ENCODE data around the gene TEAD4. TPM values are rescaled to one million over a fixed set of nuclear protein-coding genes. Genes with fewer than 3 reads are reported as not detected.

Gene TEAD4
- total RNA-seq, 1 experiment from 2014 or later = 43.2 TPM

- Histone ChIP-seq H3K4me2 (ENCODE audit: low read length) (no peak overlapping the region), H3K36me3 (ENCODE audit: control insufficient read depth in 1 of 2, insufficient read depth in 2 of 2, low read length in 2 of 2) (peaks cover 18 to 19% of the 10 kb centered on the region in 2 experiments; a peak in 3 of 4 replicates), H3K27ac (ENCODE audit: low read depth, low read length) (no peak overlapping the region), H3K4me3 (replicated peaks in 1 of 2; ENCODE audit: low read depth in 1 of 2, low read length in 2 of 2) (no peak overlapping the region), H3K79me2 (ENCODE audit: insufficient read depth, low read length) (no peaks in the 10 kb centered on the region), H3K9me3 (ENCODE audit: control insufficient read depth in 1 of 2, insufficient read depth in 1 of 2, low read depth in 1 of 2, low read length in 2 of 2) (no peaks in the 10 kb centered on the region), H3K9me2 (ENCODE audit: insufficient read depth) (no peaks in the 10 kb centered on the region), H3K4me1 (ENCODE audit: control insufficient read depth in 1 of 2, insufficient read depth in 2 of 2, low read length in 2 of 2) (peaks cover 6 to 9% of the 10 kb centered on the region in 2 experiments; a peak in 2 of 4 replicates), H2AFZ (ENCODE audit: low read depth, low read length, poor library complexity, severe bottlenecking) (no peak overlapping the region), H4K20me1 (ENCODE audit: insufficient read depth) (no peaks in the 10 kb centered on the region), H3K9ac (ENCODE audit: low read length) (no peak overlapping the region), H3K27me3 (ENCODE audit: insufficient read depth, low read length) (no peaks in the 10 kb centered on the region)
- no peak for TF ChIP-seq ZBTB33 (IDR thresholded peaks at IDR 0.05; ENCODE audit: extremely low read depth, insufficient replicate concordance, low read length)
- TF ChIP-seq EZH2phosphoT487 (IDR thresholded peaks at IDR 0.05; ENCODE audit: borderline replicate concordance) = no peak
- TF ChIP-seq CBX3 (IDR thresholded peaks at IDR 0.05; ENCODE audit: low read depth) = no peak
- TF ChIP-seq MAX (IDR thresholded peaks at IDR 0.05) = no peak
- TF ChIP-seq SRF (IDR thresholded peaks at IDR 0.05; ENCODE audit: low read depth) = no peak
- no peak for TF ChIP-seq ZNF274 (IDR thresholded peaks at IDR 0.05; ENCODE audit: low read depth, low read length)
- TF ChIP-seq CTCF (IDR thresholded peaks at IDR 0.05 in 2 of 3, conservative IDR thresholded peaks at IDR 0.05 in 1 of 3; ENCODE audit: borderline replicate concordance in 1 of 3, insufficient read depth in 1 of 3, low read depth in 2 of 3, low read length in 2 of 3) = no peak
- no peak for TF ChIP-seq FOSL1 (IDR thresholded peaks at IDR 0.05; ENCODE audit: low read depth)
- RAD21 ChIA-PET (ENCODE audit: low non-redundant PET in 1 of 2, low total read pairs in 2 of 2, uncharacterized antibody in 2 of 2, unreplicated experiment in 2 of 2) = no interaction called here
- DNase-seq (ENCODE audit: low read depth, low spot score) = no peak
- BruUV-seq (replicated peaks) = no TSS peak
- ATAC-seq = no peak
- CTCF ChIA-PET = interaction anchor here (1.9 kb wide), 1 partner anchor 13 kb away, joined by 5 read pairs; no protein-coding TSS in a partner anchor
- POLR2A ChIA-PET = no interaction called here
- intact Hi-C loops (cut with micrococcal nuclease) = no loop called here
Measured at GRCh38 chr12:2930865-2931264, 28.3 kb upstream of the TEAD4 start.
